HCT116 (cell line): ENCODE results near the gene WDR70. TPM values are rescaled to one million over a fixed set of nuclear protein-coding genes. Genes with fewer than 3 reads are reported as not detected.

Experiments
- ATAC-seq: fragments of 200-7000 bp; cut with Tn5 transposase; 2 replicates; pipeline ENCODE4 v1.9.1; 2020; ENCODE audit warnings: mild to moderate bottlenecking, moderate library complexity
- BruUV-seq: library from RNA; stranded (reverse); fragments of 400-500 nt; replicated peaks from 2 replicates; lab custom pipeline; 2021; lab: Mats Ljungman, UMichigan
- CTCF ChIA-PET: fragments of 300-600 bp; sonication (Branson Sonifier 250); formaldehyde crosslinking; loops from one replicate; lab custom pipeline; 2021; ENCODE audit warnings: antibody characterized with exemption; lab: Charles Lee
- POLR2A ChIA-PET: fragments of 300-600, 350-600 bp; sonication (Branson Sonifier 250); formaldehyde crosslinking; loops from one replicate; lab custom pipeline; 2021; ENCODE audit warnings: antibody characterized with exemption; lab: Charles Lee
- RAD21 ChIA-PET, 2 experiments: fragments of 300-600 bp; sonication (Branson Sonifier 250); formaldehyde crosslinking; loops; one replicate each; lab custom pipeline; 2023; ENCODE audit warnings: low total read pairs in 2 of 2; ENCODE audit not compliant: uncharacterized antibody in 2 of 2, unreplicated experiment in 2 of 2, low non-redundant PET in 1 of 2; lab: Charles Lee
- DNase-seq: peaks from one replicate; pipeline ENCODE4 v3.0.0-alpha.2; 2010; ENCODE audit warnings: low read depth, low spot score
- H2AFZ ChIP-seq: fragments of 200-600 bp; shearing (Covaris generic), sonication (generic); 2 replicates; pipeline ENCODE4 v1.6.1; 2017; ENCODE audit warnings: low read depth, mixed run types, mixed read lengths, antibody characterized with exemption, low read length; ENCODE audit not compliant: poor library complexity, severe bottlenecking
- H3K27ac ChIP-seq: 2 replicates; pipeline ENCODE4 v1.5.1; 2012; ENCODE audit warnings: low read depth, low read length
- H3K27me3 ChIP-seq: fragments of 200-600 bp; sonication (generic); 2 replicates; pipeline ENCODE4 v1.6.1; 2016; ENCODE audit warnings: mixed run types, low read length, mixed read lengths; ENCODE audit not compliant: insufficient read depth
- H3K36me3 ChIP-seq, 2 experiments: fragments of 200-500 bp in 1 of 2; fragments of 200-600 bp in 1 of 2; sonication (Bioruptor generic) in 1 of 2; sonication (generic) in 1 of 2; 2 replicates each; pipeline versions ENCODE4 v1.5.1 to v1.6.1; 2014 to 2016; ENCODE audit warnings: low read length in 2 of 2, inconsistent platforms in 1 of 2, mixed read lengths in 1 of 2, mixed run types in 1 of 2; ENCODE audit not compliant: insufficient read depth in 2 of 2, control insufficient read depth in 1 of 2
- H3K4me1 ChIP-seq, 2 experiments: fragments of 200-600 bp in 1 of 2; sonication (generic) in 1 of 2; 2 replicates each; pipeline versions ENCODE4 v1.5.1 to v1.6.1; 2012 to 2017; ENCODE audit warnings: low read length in 2 of 2, inconsistent platforms in 1 of 2, mild to moderate bottlenecking in 1 of 2, mixed read lengths in 1 of 2, mixed run types in 1 of 2, moderate library complexity in 1 of 2; ENCODE audit not compliant: insufficient read depth in 2 of 2, control insufficient read depth in 1 of 2
- H3K4me2 ChIP-seq: fragments of 200-600 bp; sonication (generic); 2 replicates; pipeline ENCODE4 v1.6.1; 2017; ENCODE audit warnings: mixed run types, low read length, mixed read lengths
- H3K4me3 ChIP-seq, 2 experiments: fragments of 200-600 bp in 1 of 2; sonication (generic) in 1 of 2; replicated peaks in 1 of 2; 2 replicates each; pipeline ENCODE4 v1.5.1; 2011 to 2016; ENCODE audit warnings: low read length in 2 of 2, control low read depth in 1 of 2, low read depth in 1 of 2, mild to moderate bottlenecking in 1 of 2, mixed read lengths in 1 of 2, mixed run types in 1 of 2
- H3K79me2 ChIP-seq: fragments of 200-600 bp; sonication (generic); 2 replicates; pipeline ENCODE4 v1.6.1; 2017; ENCODE audit warnings: mild to moderate bottlenecking, mixed run types, low read length, moderate library complexity, mixed read lengths; ENCODE audit not compliant: insufficient read depth
- H3K9ac ChIP-seq: fragments of 200-600 bp; sonication (generic); 2 replicates; pipeline ENCODE4 v1.6.1; 2016; ENCODE audit warnings: low read length, mixed read lengths
- H3K9me2 ChIP-seq: fragments of 200-600 bp; sonication (generic), shearing (Covaris generic); 2 replicates; pipeline ENCODE4 v1.6.1; 2017; ENCODE audit warnings: mixed run types, mild to moderate bottlenecking, moderate library complexity; ENCODE audit not compliant: insufficient read depth
- H3K9me3 ChIP-seq, 2 experiments: fragments of 200-500 bp in 1 of 2; fragments of 200-600 bp in 1 of 2; sonication (Bioruptor generic) in 1 of 2; sonication (generic) in 1 of 2; 2 replicates each; pipeline ENCODE4 v1.6.1; 2014 to 2017; ENCODE audit warnings: low read length in 2 of 2, mixed read lengths in 2 of 2, inconsistent platforms in 1 of 2, low read depth in 1 of 2, mild to moderate bottlenecking in 1 of 2, mixed run types in 1 of 2, moderate library complexity in 1 of 2; ENCODE audit not compliant: control insufficient read depth in 1 of 2, insufficient read depth in 1 of 2
- H4K20me1 ChIP-seq: fragments of 200-600 bp; sonication (generic), shearing (Covaris generic); 2 replicates; pipeline ENCODE4 v1.6.1; 2017; ENCODE audit warnings: mixed run types, mild to moderate bottlenecking, moderate library complexity; ENCODE audit not compliant: insufficient read depth
- ATF3 ChIP-seq: IDR thresholded peaks from 2 replicates; pipeline ENCODE4 v1.6.1; 2012
- CTCF ChIP-seq, 3 experiments: fragments of 200-600 bp in 1 of 3; sonication (generic) in 1 of 3; IDR thresholded peaks in 2 of 3; conservative IDR thresholded peaks in 1 of 3; 2 replicates each; pipeline ENCODE4 v1.5.1; 2012 to 2017; ENCODE audit warnings: low read depth in 2 of 3, low read length in 2 of 3, antibody characterized with exemption in 1 of 3, borderline replicate concordance in 1 of 3, control low read depth in 1 of 3, mild to moderate bottlenecking in 1 of 3, mixed read lengths in 1 of 3, mixed run types in 1 of 3, moderate library complexity in 1 of 3; ENCODE audit not compliant: insufficient read depth in 1 of 3
- ELF1 ChIP-seq: IDR thresholded peaks from 2 replicates; pipeline ENCODE4 v1.6.1; 2012; ENCODE audit warnings: low read depth, borderline replicate concordance
- EZH2 ChIP-seq: fragments of 200-600 bp; sonication (generic); IDR thresholded peaks from 2 replicates; pipeline ENCODE4 v1.6.1; 2017; ENCODE audit warnings: antibody characterized with exemption, mixed run types
- POLR2A ChIP-seq: IDR thresholded peaks from 2 replicates; pipeline ENCODE4 v1.7.0; 2011; ENCODE audit warnings: borderline replicate concordance; ENCODE audit not compliant: insufficient read depth, insufficient read length; ENCODE audit errors: extremely low read depth
- POLR2AphosphoS5 ChIP-seq: IDR thresholded peaks from 2 replicates; pipeline ENCODE4 v1.6.1; 2011; ENCODE audit warnings: mild to moderate bottlenecking, low read depth, low read length, moderate library complexity
- TCF7L2 ChIP-seq: IDR thresholded peaks from 2 replicates; pipeline ENCODE4 v1.7.0; 2011; ENCODE audit warnings: borderline replicate concordance, inconsistent platforms; ENCODE audit not compliant: insufficient read depth, insufficient read length; ENCODE audit errors: extremely low read depth
- ZBTB33 ChIP-seq: IDR thresholded peaks from 2 replicates; pipeline ENCODE4 v1.6.1; 2011; ENCODE audit warnings: mild to moderate bottlenecking, low read length, moderate library complexity; ENCODE audit not compliant: insufficient replicate concordance; ENCODE audit errors: extremely low read depth
- ZNF274 ChIP-seq: fragments of 200-500 bp; sonication (Bioruptor generic); IDR thresholded peaks from 2 replicates; pipeline ENCODE4 v1.6.1; 2014; ENCODE audit warnings: mild to moderate bottlenecking, low read depth, low read length, inconsistent platforms
- intact Hi-C: fragments of 100-400 bp; cut with micrococcal nuclease; formaldehyde crosslinking; loops from 2 replicates; pipeline ENCODE4 v1.10.0; 2022
- total RNA-seq: library from RNA; stranded (reverse); gene quantifications from one replicate; pipeline ENCODE4 v1.2.1, GENCODE V29; 2021; ENCODE audit not compliant: unreplicated experiment

Gene WDR70
- total RNA-seq, 1 experiment from 2014 or later = 31.1 TPM

- no peaks in the 10 kb centered on the region for H4K20me1 ChIP-seq
- no peaks in the 10 kb centered on the region for H3K9me2 ChIP-seq
- BruUV-seq = no TSS peak
- no peak for TF ChIP-seq ZNF274
- TF ChIP-seq TCF7L2 = no peak
- TF ChIP-seq POLR2AphosphoS5 = no peak
- no peak for TF ChIP-seq ATF3
- no peak for TF ChIP-seq POLR2A
- no peak for TF ChIP-seq EZH2
- TF ChIP-seq ZBTB33 = no peak
- no peak for TF ChIP-seq ELF1
- no peak for TF ChIP-seq CTCF (IDR thresholded peaks at IDR 0.05 in 2 of 3, conservative IDR thresholded peaks at IDR 0.05 in 1 of 3; ENCODE audit: borderline replicate concordance in 1 of 3, insufficient read depth in 1 of 3, low read depth in 2 of 3, low read length in 2 of 3)
- peaks cover 19 to 28% of the 10 kb centered on the region in 2 experiments; a peak in 3 of 4 replicates for H3K4me1 ChIP-seq
- ChIA-PET POLR2A (no interaction called here), CTCF (no interaction called here), RAD21 (no interaction called here)
- intact Hi-C loops = loop anchor here (5.0 kb wide), 1 partner anchor 696 kb away; no protein-coding TSS in a partner anchor
- DNase-seq (no peak), ATAC-seq (0 out of 2 replicates have a peak, but pooled peaks have one; percentile 38)
- H3K27ac ChIP-seq = peak overlapping the region; percentile 10; the same call in 1 of the 2 replicates
- H3K36me3 ChIP-seq = no peaks in the 10 kb centered on the region
- H3K79me2 ChIP-seq = no peaks in the 10 kb centered on the region
- no peaks in the 10 kb centered on the region for H3K9me3 ChIP-seq
- no peaks in the 10 kb centered on the region for H3K27me3 ChIP-seq
- no peak overlapping the region for H3K4me3 ChIP-seq
- H3K9ac ChIP-seq = no peak overlapping the region
- H2AFZ ChIP-seq = no peak overlapping the region
- peak overlapping the region; percentile 13 for H3K4me2 ChIP-seq
Observed at GRCh38 chr5:37495668-37496347, 116.7 kb downstream of the WDR70 start.
